Body of pancreas (tissue), 2 donors: ENCODE data around the gene OR4Q3. TPM values are rescaled to one million over a fixed set of nuclear protein-coding genes. Genes with fewer than 3 reads are reported as not detected.

ENCODE experiments used
- small RNA-seq: library from RNA; depleted of rRNA; stranded (forward); fragments of <200 nt; gene quantifications from one replicate; pipeline ENCODE3, GENCODE V24; 2016
- total RNA-seq, 2 donors: library from RNA; depleted of rRNA; stranded (reverse); fragments of >200 nt; gene quantifications; one replicate each; pipeline ENCODE4 v1.1.0, GENCODE V29; 2016

The OR4Q3 gene
- total RNA-seq, 2 donors from 2014 or later = not detected

Small RNA genes lying within 50 kb of the gene (small RNA-seq; reads per million reads assigned to genes)
- not detected for gene AL512310.1

Other genes starting within 250 kb of the OR4Q3 start
- gene OR11H2, start 29.7 kb upstream of the OR4Q3 start, total RNA-seq = not detected
- gene OR4M1, start 29.9 kb downstream of the OR4Q3 start, total RNA-seq = not detected
- not detected for gene OR4N2, start 60.2 kb downstream of the OR4Q3 start, total RNA-seq
- gene OR4K2, start 131.6 kb downstream of the OR4Q3 start, total RNA-seq = not detected
- gene OR4K5, start 177.0 kb downstream of the OR4Q3 start, total RNA-seq = not detected
- not detected for gene OR4K1, start 187.3 kb downstream of the OR4Q3 start, total RNA-seq
- not detected for gene OR4K15, start 232.0 kb downstream of the OR4Q3 start, total RNA-seq